Measurements from ENCODE around the gene GNPDA1.
A peak's percentile ranks its signal among the peaks of the same experiment; 100 is the strongest.

Gene GNPDA1

DNA sequence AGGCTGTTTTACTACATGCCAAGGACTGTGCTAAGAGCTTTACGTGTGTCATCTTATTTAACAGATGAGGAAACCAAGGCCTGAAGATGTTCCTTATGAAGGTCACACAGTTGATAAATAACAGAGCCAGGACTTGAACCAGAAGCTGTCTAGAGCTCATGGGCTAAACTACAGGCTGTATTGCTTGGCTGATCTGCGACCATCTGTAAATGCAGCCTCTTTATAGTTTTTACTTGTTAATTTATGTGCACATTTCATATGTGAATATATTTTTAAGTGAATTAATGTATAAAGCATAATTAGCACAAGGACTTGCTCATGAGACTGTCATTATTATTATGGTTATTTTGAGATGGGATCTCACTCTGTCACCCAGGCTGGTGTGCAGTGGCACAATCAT is 19.3 kb upstream of the GNPDA1 start:
- intact Hi-C loops (cut with DNase I), result no loop called here

DNA sequence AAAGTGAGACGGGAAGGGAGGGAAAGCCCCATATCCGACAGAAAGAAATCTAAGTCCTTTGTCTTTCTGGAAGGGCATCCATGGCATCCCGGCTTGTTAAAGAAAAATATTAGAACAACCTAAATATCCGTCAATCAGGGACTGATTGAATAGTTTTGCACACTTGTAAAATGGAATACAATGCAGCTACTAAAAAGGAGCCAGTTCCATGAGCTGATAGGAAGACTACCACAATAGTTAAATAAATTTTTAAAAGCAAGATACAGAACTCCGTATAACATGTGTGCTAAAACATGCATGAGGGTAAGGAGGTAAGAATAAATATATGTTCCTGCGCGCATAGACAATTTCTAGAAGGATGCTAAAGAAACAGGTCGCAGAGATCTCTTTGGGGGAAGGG is 12.8 kb upstream of the GNPDA1 start:
- intact Hi-C loops (cut with DNase I), result no loop called here
- DNase-seq, result no peak

More for the DNA sequence above, 19.3 kb upstream of the GNPDA1 start:
- no peak for DNase-seq

DNA sequence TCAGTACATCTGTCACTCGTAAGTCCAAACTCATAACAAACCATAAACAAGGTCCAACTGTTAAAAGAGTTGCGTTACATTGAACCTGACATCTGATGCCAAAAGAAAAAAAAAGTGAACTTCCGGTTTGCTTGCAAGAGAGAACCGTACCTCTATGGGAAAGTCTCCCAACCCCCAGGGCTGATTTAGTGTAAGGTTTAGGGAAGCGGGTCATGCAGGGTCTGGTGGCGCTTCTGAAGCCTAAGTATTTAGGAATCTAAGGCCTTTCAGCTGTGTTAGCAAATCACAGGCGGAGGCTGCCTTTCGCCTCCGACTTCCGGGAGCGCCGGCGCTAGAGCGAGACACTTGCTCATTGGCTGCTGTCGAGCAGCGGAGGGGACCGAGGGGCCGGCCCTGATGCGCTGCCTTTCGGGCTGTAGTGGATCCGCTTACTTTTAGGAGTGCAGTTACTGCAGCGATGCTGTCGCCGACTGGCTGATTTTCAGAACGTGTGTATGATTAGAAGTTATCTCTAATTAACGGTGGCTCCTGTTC is 12.0 kb upstream of the GNPDA1 start:
- peak; percentile 82 to 97 (median 94) for DNase-seq
- intact Hi-C loops (cut with DNase I), result no loop called here

DNA sequence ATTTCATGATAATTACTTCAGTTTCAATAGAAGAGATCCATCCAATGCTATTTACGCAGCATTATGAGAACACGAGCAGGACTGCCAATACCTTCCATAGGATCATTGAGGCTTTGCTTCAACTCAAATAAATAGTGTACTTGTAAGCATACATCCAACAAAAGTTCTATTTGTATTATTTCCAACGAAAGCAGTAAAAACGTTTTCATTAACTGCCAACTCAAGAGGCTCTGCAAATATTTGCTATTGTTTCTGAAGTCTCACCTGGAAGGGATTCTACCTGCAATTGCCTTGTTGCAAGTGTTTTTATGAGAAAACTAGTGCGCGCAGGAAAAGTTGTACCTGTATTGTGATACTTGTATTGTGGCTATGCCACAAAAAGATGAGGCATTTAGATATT is 11.0 kb upstream of the GNPDA1 start:
- intact Hi-C loops (cut with DNase I), result no loop called here
- no peak for DNase-seq

DNA sequence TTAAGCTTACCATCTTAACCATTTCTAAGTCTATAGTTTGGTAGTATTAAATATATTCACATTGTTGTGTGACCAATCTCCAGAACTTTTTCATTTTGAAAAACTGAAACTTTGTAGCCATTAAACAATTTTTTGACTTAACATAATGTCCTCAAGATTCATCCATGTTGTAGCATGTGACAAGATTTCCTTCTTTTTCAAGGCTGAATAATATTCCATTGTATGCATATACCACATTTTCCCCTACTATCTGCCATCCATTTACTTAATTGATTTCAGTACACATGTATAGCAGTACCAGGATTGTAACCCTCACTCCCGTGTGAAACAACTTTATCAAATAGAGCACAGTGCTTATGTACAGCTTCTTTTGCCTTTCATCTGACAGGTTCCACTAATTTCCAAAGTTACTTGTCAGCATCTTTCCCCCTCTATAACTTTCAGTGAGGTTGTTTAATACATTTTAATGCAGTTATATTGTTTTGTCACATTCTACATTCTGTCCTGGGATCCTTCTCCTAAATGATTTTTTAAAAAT is 7.4 kb upstream of the GNPDA1 start:
- intact Hi-C loops (cut with DNase I), result no loop called here
- no peak for DNase-seq

DNA sequence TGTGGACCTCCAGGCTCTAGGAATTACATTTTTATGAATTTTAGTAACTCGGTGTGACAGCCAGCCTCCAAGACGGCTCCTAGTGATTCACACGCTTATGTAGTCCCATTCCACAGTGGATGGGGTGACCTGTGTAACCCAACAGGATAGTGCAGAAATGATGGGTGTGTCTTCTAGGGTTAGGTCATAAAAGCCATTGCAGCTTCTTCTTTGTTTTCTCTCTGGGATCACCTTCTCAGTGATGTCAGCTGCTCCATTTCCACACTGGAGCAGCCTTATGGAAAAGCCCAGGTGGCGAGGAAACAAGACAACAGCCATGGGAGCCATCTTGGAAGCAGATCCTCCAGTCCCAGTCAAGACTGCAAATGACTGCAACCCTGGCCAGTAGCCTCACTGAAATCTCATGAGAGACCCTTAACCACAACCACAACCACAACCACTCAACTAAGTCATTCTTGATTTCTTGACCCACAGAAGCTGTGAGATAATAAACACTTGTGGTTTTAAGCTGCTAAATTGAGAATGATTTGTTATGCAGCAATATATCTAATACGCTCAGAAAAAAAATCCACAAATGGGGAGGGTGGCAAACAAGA is 5.1 kb upstream of the GNPDA1 start:
- DNase-seq, result no peak
- intact Hi-C loops (cut with DNase I), result loop anchor here (5.0 kb wide), 2 partner anchors 34 to 89 kb away; partner anchors contain the start of gene NDFIP1

DNA sequence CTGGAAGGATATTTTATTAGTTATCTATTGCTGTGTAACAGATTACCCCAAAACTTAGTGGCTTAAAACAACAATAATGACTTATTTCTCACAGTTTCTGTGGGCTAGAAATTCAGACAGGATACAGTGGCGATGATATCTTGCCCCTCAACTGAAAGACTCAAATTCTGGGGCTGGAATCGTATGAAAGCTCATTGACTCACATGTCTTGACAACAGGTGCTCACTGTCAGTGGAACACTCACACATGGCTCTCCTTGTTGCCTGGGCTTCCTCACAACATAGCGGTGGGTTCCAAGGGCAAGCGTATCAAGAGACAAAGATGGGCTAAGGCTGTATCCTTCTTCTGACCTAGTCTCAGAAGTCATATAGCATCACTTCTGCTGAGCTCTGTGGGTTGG is 3.7 kb upstream of the GNPDA1 start:
- intact Hi-C loops (cut with DNase I), result loop anchor here (5.0 kb wide), 2 partner anchors 36 to 91 kb away; partner anchors contain the start of gene NDFIP1
- DNase-seq, result no peak

DNA sequence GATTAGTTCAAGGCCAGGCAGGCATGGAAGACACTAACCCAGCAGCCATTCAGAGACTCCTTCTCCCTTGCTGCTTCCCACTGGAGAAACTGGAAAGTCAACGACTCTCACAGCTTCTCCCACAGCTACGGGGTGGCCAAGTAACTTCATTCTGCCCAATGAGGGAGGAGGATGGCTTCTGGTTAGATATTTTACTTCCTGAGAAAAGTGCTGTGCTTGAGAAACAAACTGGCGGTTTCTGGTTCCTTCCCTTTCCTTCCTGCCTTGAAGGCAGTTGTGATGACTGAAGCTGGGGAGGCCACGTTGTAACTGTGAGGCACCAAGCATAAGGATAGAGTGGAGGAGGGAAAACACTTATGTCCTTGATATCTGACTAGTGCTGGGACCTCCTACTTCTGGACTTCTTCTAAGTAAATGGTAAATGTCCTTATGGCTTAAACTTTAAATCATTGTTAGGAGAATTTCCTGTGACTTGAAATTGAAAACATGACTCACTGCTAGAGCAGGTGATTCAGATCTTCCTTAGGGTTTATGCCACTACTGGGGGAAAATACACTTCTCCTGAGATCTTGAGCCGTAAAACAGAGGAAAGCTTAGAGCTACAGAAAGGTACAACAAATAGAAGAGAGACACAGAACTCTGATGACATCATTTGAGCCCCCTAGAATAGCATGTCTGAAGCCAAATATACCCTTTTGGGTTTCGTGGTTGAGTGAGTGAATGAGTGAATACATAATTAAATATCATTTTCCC is 3.1 kb upstream of the GNPDA1 start:
- DNase-seq, result peak in 8 of 42 donors; percentile 7 to 55 (median 32)
- intact Hi-C loops (cut with DNase I), result loop anchor here (5.0 kb wide), 2 partner anchors 36 to 91 kb away; partner anchors contain the start of gene NDFIP1

DNA sequence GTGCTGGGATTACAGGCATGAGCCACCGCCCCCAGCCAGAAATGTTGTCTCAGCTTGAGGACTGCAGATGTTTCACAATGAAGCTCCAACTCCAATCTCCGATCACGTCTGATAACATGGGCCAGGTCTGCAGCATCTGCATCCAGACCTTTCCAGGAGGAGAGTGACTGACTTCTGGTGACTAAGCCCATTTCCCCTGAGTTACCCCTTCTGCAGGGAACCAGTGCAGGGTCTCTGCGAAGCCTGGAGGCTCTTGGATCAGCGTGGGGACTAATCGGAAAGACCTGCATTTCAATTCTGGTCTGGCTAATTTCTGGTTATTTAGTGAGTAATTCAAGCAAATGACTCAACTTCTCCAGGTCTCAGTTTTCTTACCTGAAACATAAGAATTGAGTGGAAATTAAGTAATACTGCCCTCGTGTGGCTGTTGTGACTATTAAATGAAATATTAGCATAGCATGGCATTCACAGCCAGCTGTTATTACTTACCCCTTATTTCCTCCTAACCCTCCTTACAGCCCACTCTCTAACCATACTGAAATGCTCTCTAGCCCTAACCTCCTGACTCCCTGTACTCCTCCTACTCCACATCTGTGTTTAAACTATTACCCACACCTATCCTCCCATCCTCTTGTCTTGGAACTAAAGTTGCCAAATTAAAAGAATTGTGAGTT is 2.2 kb upstream of the GNPDA1 start:
- DNase-seq, result peak in 10 of 42 donors; percentile 14 to 67 (median 50)
- intact Hi-C loops (cut with DNase I), result loop anchor here (5.0 kb wide), 4 partner anchors 37 to 127 kb away; partner anchors contain the start of gene NDFIP1

DNA sequence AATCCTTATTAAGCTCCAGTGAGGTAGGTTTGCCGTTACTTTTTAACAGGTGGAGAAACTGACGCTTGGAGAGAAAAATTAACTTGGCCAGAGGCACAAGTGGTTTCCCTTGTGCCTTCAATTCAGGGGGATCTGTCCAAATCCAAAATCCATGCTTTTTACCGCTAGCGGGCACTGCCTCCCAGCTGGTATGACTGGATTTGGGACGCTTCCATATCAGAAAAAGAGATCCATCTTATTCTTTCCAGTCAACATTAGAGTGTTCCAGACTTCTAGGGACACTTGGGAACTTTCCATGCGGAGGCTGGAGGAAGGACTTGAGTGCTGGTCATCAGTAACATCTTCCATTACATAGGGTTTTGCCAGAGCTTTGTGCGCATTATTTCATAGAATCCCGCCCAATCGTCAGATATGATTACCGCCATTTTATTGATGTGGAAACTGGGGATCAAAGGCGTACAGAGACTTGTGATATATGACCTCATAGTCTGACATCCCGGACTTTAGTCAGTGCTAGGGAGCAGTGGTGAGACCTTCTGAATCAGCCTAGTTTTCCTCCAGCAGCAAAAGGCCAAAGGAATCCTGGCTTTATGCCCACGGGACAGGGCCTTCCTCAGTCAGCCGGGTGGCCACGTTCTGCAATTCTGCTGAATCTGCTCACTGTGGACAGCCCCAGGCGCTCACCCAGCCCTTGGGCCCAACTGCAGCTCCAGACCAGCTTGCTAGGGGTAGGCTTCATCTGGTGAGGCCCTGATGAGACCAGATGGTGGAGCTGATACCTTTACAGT is 1.1 kb upstream of the GNPDA1 start:
- intact Hi-C loops (cut with DNase I), result loop anchor here (5.0 kb wide), 2 partner anchors 48 to 128 kb away; no protein-coding TSS in a partner anchor
- peak in 6 of 42 donors; percentile 28 to 56 (median 34) for DNase-seq

DNA sequence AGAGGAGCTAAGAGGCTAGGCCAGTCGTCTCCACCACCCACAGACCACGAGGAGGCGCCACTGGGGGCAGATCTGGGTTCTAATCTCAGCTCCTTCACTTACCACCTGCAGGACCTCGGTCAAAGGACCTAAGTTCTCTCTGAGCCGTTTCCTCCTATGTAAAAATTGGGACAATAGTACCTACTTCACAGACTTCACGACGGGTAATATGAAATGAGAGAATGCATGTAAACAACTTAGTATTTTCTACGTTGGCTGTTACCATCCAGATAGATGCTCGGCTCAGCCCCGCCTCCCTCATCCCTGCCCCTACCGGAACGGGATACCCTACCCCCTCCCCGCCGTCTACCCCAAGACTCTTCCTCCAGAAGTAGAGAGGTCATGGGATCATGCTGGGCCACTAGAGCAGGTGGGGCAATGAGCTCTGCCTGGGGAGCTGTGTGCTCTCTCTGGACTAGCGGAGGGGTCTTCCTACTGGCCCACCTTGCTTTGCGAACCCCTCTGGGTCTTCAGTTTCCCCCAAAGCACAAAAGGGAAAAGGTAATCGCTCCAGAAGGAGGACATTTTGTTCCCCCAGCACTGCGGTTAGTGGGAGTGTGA is 541 bp downstream of the GNPDA1 start:
- intact Hi-C loops (cut with DNase I), result loop anchor here (5.0 kb wide), 2 partner anchors 50 to 130 kb away; no protein-coding TSS in a partner anchor
- peak; percentile 42 to 86 (median 67) for DNase-seq

DNA sequence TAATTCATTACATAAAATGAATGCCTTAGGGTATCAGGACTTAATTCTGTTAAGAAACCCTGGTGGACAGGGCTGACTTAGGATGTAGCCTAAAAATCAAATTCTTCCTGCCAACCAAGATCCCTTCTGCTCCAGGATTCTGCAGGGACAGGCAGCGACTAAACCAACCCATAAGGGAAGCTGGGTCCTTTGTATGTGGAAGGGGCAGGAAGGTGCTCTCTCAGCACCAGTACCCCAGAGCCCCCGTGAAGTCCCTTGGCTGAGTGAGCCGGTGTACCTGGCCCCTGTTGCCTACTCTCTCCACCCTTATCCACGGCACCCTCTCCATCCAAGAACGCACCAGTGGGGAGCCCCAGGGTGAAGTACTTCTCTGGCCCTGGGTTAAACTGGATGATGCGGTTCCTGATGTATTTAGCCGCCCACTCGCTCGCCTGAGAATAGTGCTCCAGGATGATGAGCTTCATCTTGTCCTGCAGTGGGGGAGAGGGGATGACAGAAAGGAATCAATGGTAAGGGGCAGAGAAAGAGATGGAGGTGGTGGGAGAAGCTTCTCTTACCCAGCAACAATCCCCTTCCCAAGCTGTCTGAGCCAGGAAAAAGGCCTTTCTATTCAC is 1.1 kb downstream of the GNPDA1 start:
- intact Hi-C loops (cut with DNase I), result loop anchor here (5.0 kb wide), 2 partner anchors 51 to 131 kb away; no protein-coding TSS in a partner anchor
- DNase-seq, result peak in 2 of 42 donors; percentile 23

DNA sequence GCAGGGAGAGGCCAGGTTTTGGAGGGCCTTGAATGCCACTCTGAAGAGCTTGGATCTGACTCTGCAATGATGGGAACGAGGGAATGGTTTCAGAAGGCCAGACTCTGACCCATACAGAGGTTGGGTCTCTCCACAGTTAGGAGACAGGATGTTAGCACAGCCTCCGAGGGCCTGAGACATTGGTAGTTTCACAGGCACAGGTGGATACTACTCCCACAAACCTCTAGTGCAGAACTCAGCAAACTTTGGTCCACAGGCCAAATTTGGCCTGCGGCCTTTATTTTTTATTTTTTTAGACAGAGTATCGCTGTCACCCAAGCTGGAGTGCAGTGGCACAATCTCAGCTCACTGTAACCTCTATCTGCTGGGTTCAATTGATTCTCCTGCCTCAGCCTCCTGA is 2.9 kb downstream of the GNPDA1 start:
- DNase-seq, result no peak
- intact Hi-C loops (cut with DNase I), result loop anchor here (5.0 kb wide), 2 partner anchors 52 to 132 kb away; no protein-coding TSS in a partner anchor

DNA sequence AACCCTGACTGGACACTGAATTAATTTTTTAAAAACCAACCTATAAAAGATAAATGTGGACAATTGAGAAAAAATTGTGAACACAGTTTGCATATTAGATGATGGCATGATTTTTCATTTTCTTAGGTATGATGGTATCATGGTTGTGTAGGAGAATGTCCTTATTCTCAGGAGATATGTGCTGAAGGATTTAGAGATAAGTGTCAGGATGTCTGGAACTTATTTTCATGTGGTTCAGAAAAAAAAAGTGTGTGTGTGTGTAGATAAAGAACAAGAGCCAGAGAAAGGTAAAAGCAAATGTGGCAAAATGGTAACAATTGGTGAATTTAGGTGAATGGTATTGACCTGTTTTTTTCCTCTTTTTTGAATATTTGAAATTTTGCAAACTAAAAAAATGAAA is 4.0 kb downstream of the GNPDA1 start:
- intact Hi-C loops (cut with DNase I), result no loop called here
- no peak for DNase-seq

DNA sequence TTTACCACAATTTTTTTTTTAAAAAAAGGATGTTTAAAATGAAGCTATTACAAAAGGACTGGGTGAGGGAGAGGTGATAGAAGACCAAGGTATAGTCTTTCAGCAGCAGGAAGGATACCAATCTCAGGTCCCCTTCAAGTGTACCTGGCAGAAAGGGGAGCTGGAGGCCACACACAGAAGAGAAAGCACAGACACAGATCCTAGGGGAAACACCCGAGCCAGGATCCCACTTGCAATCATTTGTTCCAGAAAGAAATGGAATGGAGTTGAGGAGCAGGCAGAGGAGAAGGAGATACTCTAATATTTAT is 5.6 kb downstream of the GNPDA1 start:
- intact Hi-C loops (cut with DNase I), result no loop called here
- no peak for DNase-seq

DNA sequence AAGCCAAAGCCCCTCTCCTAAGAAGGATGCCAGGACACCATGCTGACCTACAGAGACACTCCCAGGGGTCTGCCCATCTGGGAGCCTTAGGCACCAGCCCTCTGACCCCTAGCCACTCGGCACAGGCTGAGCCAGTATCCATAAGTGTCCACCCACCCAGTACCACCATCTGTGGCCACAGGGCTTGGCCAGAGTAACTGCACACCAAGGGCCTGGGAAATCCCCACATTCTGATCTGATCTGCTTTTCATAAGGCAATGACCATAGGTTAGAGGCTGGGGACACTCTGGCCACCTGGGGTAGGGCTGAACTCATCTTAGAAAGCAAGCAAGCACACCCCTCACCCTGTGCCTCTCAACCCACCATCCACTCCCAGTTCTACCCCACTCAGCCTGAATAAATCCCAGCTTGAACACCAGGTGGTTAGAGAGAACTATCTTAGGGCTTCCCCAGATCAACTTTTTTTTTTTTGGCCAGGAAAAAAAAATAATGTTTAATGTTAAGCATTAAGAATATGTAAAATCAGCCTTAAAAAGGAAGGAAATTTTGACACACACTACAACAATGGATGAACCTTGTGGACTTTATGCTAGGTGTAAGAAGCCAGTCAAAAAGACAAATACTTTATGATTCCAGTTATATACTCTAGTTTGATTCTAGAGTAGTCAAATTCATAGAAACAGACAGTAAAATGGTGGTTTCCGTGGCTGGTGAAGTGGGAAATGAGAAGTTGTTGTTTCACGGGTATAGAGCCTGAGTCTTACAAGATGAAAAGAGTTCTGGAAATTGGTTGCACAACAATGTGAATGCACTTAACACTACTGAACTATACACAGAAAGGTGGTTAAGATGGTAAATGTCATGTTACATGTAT is 6.2 kb downstream of the GNPDA1 start:
- DNase-seq, result no peak
- intact Hi-C loops (cut with DNase I), result no loop called here

DNA sequence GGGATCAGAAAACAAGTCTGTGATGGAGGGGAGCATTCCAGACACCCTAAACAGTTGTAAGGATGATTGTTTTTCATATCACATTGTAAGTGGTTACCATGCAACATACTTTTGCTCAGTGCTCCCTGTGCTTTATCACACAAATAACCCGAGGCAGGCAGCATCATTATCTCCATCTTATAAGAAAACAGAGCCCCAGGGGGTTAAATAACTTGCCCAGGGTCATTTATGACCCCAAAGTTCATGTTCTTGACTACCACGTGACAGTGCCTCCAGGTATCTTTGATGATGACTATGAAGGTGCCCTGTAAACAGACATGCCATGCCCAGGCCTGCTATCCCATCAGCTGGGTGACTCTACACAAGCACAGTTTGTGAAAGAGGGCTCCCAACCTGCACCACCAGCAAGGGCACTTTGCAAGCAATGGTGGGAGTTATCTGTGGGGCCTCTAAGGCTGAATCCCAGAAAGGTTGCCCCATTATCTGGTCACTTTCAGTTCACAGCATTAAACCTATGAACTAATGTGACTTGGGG is 9.5 kb downstream of the GNPDA1 start:
- DNase-seq, result no peak
- intact Hi-C loops (cut with DNase I), result no loop called here

Measured in head of caudate nucleus (tissue), 42 donors.